Regular cardiac myocyte (primary cell): ENCODE results near the gene PET100. TPM values are rescaled to one million over a fixed set of nuclear protein-coding genes. Genes with fewer than 3 reads are reported as not detected.

Source experiments
- total RNA-seq: library from RNA; depleted of rRNA; stranded (reverse); fragments of >200 nt; gene quantifications from 2 replicates; pipeline ENCODE4 v1.2.3, GENCODE V29; 2014

PET100 gene
- total RNA-seq = 9.6 and 14.6 TPM in 2 replicates

GRCh38 chr19:7629347-7630054 lies at the start of gene PET100, which contains the start of gene XAB2:
Gene PET100, plus strand, starts transcription at chr19:7629793. Its CDS starts 41 bp downstream, at chr19:7629834.
Gene XAB2, minus strand, starts transcription at chr19:7629545. Its CDS starts 18 bp downstream, at chr19:7629527.

GRCh38 chr19:7595466-7596133 lies 34.0 kb upstream of the PET100 start, which contains the start of gene CAMSAP3:
Gene CAMSAP3, plus strand, starts transcription at chr19:7595863. Its CDS starts 140 bp downstream, at chr19:7596003.

GRCh38 chr19:7633698-7634097 lies 4.1 kb downstream of the PET100 start, which contains the start of gene PCP2:
Gene PCP2, minus strand, starts transcription at chr19:7633719. Its CDS starts 262 bp downstream, at chr19:7633457.

GRCh38 chr19:7636691-7637373 lies 7.2 kb downstream of the PET100 start, which contains the start of gene STXBP2:
Gene STXBP2, plus strand, starts transcription at chr19:7637110. Its CDS starts 40 bp downstream, at chr19:7637150.

GRCh38 chr19:7668842-7669241 lies 39.2 kb downstream of the PET100 start, which contains the start of gene RETN:
Gene RETN, plus strand, starts transcription at chr19:7669049. Its CDS starts 278 bp downstream, at chr19:7669327.

GRCh38 chr19:7676854-7677253 lies 47.3 kb downstream of the PET100 start, which contains the start of gene MCEMP1:
Gene MCEMP1, plus strand, starts transcription at chr19:7677090. Its CDS starts 31 bp downstream, at chr19:7677121.

GRCh38 chr19:7680606-7681339 lies 51.2 kb downstream of the PET100 start, which contains the start of gene TRAPPC5:
Gene TRAPPC5, plus strand, starts transcription at chr19:7680833. Its CDS starts 1,421 bp downstream, at chr19:7682254.

Other genes starting within 250 kb of the PET100 start
- gene PEX11G, start 140.8 kb upstream of the PET100 start, total RNA-seq = 1.5 and 6.2 TPM in 2 replicates
- gene ZNF358, start 113.7 kb upstream of the PET100 start, total RNA-seq = 6.7 and 10.4 TPM in 2 replicates
- 3.1 and 4.2 TPM in 2 replicates for gene MCOLN1, start 107.2 kb upstream of the PET100 start, total RNA-seq
- gene PNPLA6, start 94.1 kb upstream of the PET100 start, total RNA-seq = 61.4 and 80.3 TPM in 2 replicates
- gene CAMSAP3, start 33.9 kb upstream of the PET100 start, total RNA-seq = not detected in 2 replicates
- 14.9 and 30.3 TPM in 2 replicates for gene XAB2, start 248 bp upstream of the PET100 start, total RNA-seq
- gene PCP2, start 3.9 kb downstream of the PET100 start, total RNA-seq = not detected in 2 replicates
- 32.1 and 51.8 TPM in 2 replicates for gene STXBP2, start 7.3 kb downstream of the PET100 start, total RNA-seq
- not detected in 2 replicates for gene RETN, start 39.3 kb downstream of the PET100 start, total RNA-seq
- not detected in 2 replicates for gene MCEMP1, start 47.3 kb downstream of the PET100 start, total RNA-seq
- 42.8 and 84.9 TPM in 2 replicates for gene TRAPPC5, start 51.0 kb downstream of the PET100 start, total RNA-seq
- gene FCER2, start 72.3 kb downstream of the PET100 start, total RNA-seq = not detected in 2 replicates
- not detected in 2 replicates for gene CLEC4G, start 102.3 kb downstream of the PET100 start, total RNA-seq
- not detected in 2 replicates for gene CD209, start 117.7 kb downstream of the PET100 start, total RNA-seq
- 0.19 and 0.28 TPM in 2 replicates for gene CLEC4M, start 133.4 kb downstream of the PET100 start, total RNA-seq
- 17.2 and 17.3 TPM in 2 replicates for gene EVI5L, start 200.4 kb downstream of the PET100 start, total RNA-seq
- gene PRR36, start 244.6 kb downstream of the PET100 start, total RNA-seq = under 0.01 TPM in 1 of 2 replicates, not detected in the other